ENCODE results near the gene TULP1.
"Not testable (repeated sequence)": the region's sequence is repeated elsewhere in the genome, so short reads cannot be mapped to it uniquely, and the experiment has no call there.

TULP1 gene

GRCh38 chr6:35518566-35519312, 6.0 kb upstream of the TULP1 start:
- Histone ChIP-seq H3K27me3 (ENCODE audit: control insufficient read depth, insufficient read depth, low read length) (no peaks in the 10 kb centered on the region), H3K36me3 (ENCODE audit: control insufficient read depth, insufficient read depth, low read length) (no peaks in the 10 kb centered on the region), H3K4me1 (ENCODE audit: control insufficient read depth, insufficient read depth, low read length) (peaks cover 11% of the 10 kb centered on the region), H3K4me3 (ENCODE audit: low read depth, low read length) (no peak overlapping the region), H3K9me3 (ENCODE audit: control insufficient read depth, insufficient read depth, low read length) (no peaks in the 10 kb centered on the region), H3K9ac (ENCODE audit: low read depth, low read length) (no peak overlapping the region)

- not testable (repeated sequence) for H3K9me3 ChIP-seq (ENCODE audit: control insufficient read depth, insufficient read depth, low read length); H3K4me3 ChIP-seq (ENCODE audit: low read depth, low read length); H3K9ac ChIP-seq (ENCODE audit: low read depth, low read length); H3K36me3 ChIP-seq (ENCODE audit: control insufficient read depth, insufficient read depth, low read length); H3K27me3 ChIP-seq (ENCODE audit: control insufficient read depth, insufficient read depth, low read length)
- H3K4me1 ChIP-seq (ENCODE audit: control insufficient read depth, insufficient read depth, low read length), result peaks cover 11% of the 10 kb centered on the region
Measured at GRCh38 chr6:35517978-35518377, 5.3 kb upstream of the TULP1 start.

- H3K9me3 ChIP-seq (ENCODE audit: control insufficient read depth, insufficient read depth, low read length), result no peaks in the 10 kb centered on the region
- no peak overlapping the region for H3K4me3 ChIP-seq (ENCODE audit: low read depth, low read length)
- H3K27me3 ChIP-seq (ENCODE audit: control insufficient read depth, insufficient read depth, low read length), result no peaks in the 10 kb centered on the region
- no peak overlapping the region for H3K9ac ChIP-seq (ENCODE audit: low read depth, low read length)
- H3K36me3 ChIP-seq (ENCODE audit: control insufficient read depth, insufficient read depth, low read length), result no peaks in the 10 kb centered on the region
- H3K4me1 ChIP-seq (ENCODE audit: control insufficient read depth, insufficient read depth, low read length), result peaks cover 7% of the 10 kb centered on the region
Measured at GRCh38 chr6:35516712-35517111, 4.0 kb upstream of the TULP1 start.

DNA sequence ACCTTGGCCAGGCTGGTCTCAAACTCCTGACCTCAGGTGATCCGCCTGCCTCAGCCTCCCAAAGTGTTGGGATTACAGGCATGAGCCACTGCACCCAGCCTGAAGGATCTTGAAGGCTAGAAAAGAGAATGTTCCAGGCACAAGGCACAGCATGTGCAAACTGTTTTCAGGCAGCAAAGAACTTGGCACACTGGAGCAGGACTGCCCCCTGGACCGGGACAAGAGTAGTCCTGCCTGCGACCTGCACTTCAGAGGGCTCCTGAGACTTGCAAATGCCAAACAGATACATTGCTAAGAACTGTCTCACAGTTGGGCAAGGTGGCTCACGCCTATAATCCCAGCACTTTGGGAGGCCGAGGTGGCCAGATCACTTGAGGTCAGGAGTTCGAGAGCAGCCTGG, 3.2 kb upstream of the TULP1 start:
- H3K36me3 ChIP-seq (ENCODE audit: control insufficient read depth, insufficient read depth, low read length); H3K4me3 ChIP-seq (ENCODE audit: low read depth, low read length); H3K9ac ChIP-seq (ENCODE audit: low read depth, low read length); H3K9me3 ChIP-seq (ENCODE audit: control insufficient read depth, insufficient read depth, low read length); H3K27me3 ChIP-seq (ENCODE audit: control insufficient read depth, insufficient read depth, low read length): not testable (repeated sequence)
- peaks cover 11% of the 10 kb centered on the region for H3K4me1 ChIP-seq (ENCODE audit: control insufficient read depth, insufficient read depth, low read length)

DNA sequence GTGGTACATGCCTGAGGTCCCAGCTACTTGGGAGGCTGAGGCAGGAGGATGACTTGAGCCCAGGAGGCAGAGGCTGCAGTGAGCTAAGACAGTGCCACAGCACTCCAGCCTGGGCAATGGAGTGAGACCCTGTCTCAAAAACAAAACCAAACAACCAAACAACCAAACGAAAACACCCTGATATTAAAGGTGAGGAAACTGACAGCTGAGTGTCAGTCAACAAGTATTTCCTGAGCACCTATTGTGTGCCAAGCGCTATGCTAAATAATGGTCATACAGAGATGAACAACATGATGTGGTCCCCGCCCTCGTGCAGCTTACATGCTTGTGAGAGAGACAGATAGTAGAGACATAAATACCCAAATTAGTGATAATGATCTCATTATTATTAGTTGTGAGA, 1.9 kb upstream of the TULP1 start:
- Histone ChIP-seq H3K9ac (ENCODE audit: low read depth, low read length) (no peak overlapping the region), H3K9me3 (ENCODE audit: control insufficient read depth, insufficient read depth, low read length) (no peaks in the 10 kb centered on the region), H3K4me1 (ENCODE audit: control insufficient read depth, insufficient read depth, low read length) (peaks cover 10% of the 10 kb centered on the region), H3K27me3 (ENCODE audit: control insufficient read depth, insufficient read depth, low read length) (peaks cover 4% of the 10 kb centered on the region), H3K36me3 (ENCODE audit: control insufficient read depth, insufficient read depth, low read length) (no peaks in the 10 kb centered on the region), H3K4me3 (ENCODE audit: low read depth, low read length) (no peak overlapping the region)

- Histone ChIP-seq H3K4me3 (ENCODE audit: low read depth, low read length) (peak overlapping the region; percentile 45), H3K9me3 (ENCODE audit: control insufficient read depth, insufficient read depth, low read length) (no peaks in the 10 kb centered on the region), H3K36me3 (ENCODE audit: control insufficient read depth, insufficient read depth, low read length) (no peaks in the 10 kb centered on the region), H3K9ac (ENCODE audit: low read depth, low read length) (no peak overlapping the region), H3K27me3 (ENCODE audit: control insufficient read depth, insufficient read depth, low read length) (peaks cover 4% of the 10 kb centered on the region), H3K4me1 (ENCODE audit: control insufficient read depth, insufficient read depth, low read length) (peaks cover 17% of the 10 kb centered on the region)
Measured at GRCh38 chr6:35512006-35512405, 690 bp downstream of the TULP1 start.

GRCh38 chr6:35511562-35511941, 1.1 kb downstream of the TULP1 start:
- Histone ChIP-seq H3K36me3 (ENCODE audit: control insufficient read depth, insufficient read depth, low read length) (no peaks in the 10 kb centered on the region), H3K4me3 (ENCODE audit: low read depth, low read length) (peak overlapping the region; percentile 46), H3K27me3 (ENCODE audit: control insufficient read depth, insufficient read depth, low read length) (peaks cover 4% of the 10 kb centered on the region), H3K4me1 (ENCODE audit: control insufficient read depth, insufficient read depth, low read length) (peaks cover 19% of the 10 kb centered on the region), H3K9ac (ENCODE audit: low read depth, low read length) (peak overlapping the region; percentile 79), H3K9me3 (ENCODE audit: control insufficient read depth, insufficient read depth, low read length) (no peaks in the 10 kb centered on the region)

- Histone ChIP-seq H3K9ac (ENCODE audit: low read depth, low read length) (no peak overlapping the region), H3K27me3 (ENCODE audit: control insufficient read depth, insufficient read depth, low read length) (peaks cover 6% of the 10 kb centered on the region), H3K9me3 (ENCODE audit: control insufficient read depth, insufficient read depth, low read length) (no peaks in the 10 kb centered on the region), H3K4me1 (ENCODE audit: control insufficient read depth, insufficient read depth, low read length) (peaks cover 19% of the 10 kb centered on the region), H3K4me3 (ENCODE audit: low read depth, low read length) (peak overlapping the region; percentile 46), H3K36me3 (ENCODE audit: control insufficient read depth, insufficient read depth, low read length) (no peaks in the 10 kb centered on the region)
Measured at GRCh38 chr6:35510916-35511561, 1.7 kb downstream of the TULP1 start.

DNA sequence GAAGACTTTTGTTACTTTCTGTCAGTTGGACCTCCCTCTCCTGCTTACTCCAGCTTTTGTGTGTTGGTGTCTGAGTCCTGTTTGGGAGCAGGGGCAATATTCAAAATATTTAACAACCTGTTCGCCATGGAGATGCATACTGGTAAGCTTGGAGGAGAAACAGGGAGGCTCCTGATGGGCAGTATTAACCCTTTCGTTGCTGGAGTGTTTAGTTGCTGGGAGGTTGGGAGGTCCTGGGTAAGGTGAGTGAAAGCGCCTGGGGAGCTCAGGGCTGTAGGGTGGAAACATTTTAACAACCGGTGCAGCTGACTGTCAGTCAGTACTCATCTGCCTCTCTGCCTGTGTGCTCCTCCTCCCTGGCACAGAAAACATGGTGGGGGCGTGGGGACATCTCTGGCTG, 4.2 kb downstream of the TULP1 start:
- Histone ChIP-seq H3K4me1 (ENCODE audit: control insufficient read depth, insufficient read depth, low read length) (peaks cover 19% of the 10 kb centered on the region), H3K9ac (ENCODE audit: low read depth, low read length) (no peak overlapping the region), H3K9me3 (ENCODE audit: control insufficient read depth, insufficient read depth, low read length) (no peaks in the 10 kb centered on the region), H3K36me3 (ENCODE audit: control insufficient read depth, insufficient read depth, low read length) (no peaks in the 10 kb centered on the region), H3K4me3 (ENCODE audit: low read depth, low read length) (no peak overlapping the region), H3K27me3 (ENCODE audit: control insufficient read depth, insufficient read depth, low read length) (peaks cover 6% of the 10 kb centered on the region)

GRCh38 chr6:35508027-35508426, 4.7 kb downstream of the TULP1 start:
- Histone ChIP-seq H3K27me3 (ENCODE audit: control insufficient read depth, insufficient read depth, low read length) (peaks cover 6% of the 10 kb centered on the region), H3K4me1 (ENCODE audit: control insufficient read depth, insufficient read depth, low read length) (peaks cover 19% of the 10 kb centered on the region)

GRCh38 chr6:35507221-35507620, 5.5 kb downstream of the TULP1 start:
- Histone ChIP-seq H3K4me3 (ENCODE audit: low read depth, low read length) (no peak overlapping the region), H3K9ac (ENCODE audit: low read depth, low read length) (no peak overlapping the region), H3K27me3 (ENCODE audit: control insufficient read depth, insufficient read depth, low read length) (peaks cover 6% of the 10 kb centered on the region), H3K9me3 (ENCODE audit: control insufficient read depth, insufficient read depth, low read length) (no peaks in the 10 kb centered on the region), H3K4me1 (ENCODE audit: control insufficient read depth, insufficient read depth, low read length) (peaks cover 19% of the 10 kb centered on the region), H3K36me3 (ENCODE audit: control insufficient read depth, insufficient read depth, low read length) (no peaks in the 10 kb centered on the region)

More at GRCh38 chr6:35508027-35508426, 4.7 kb downstream of the TULP1 start:
- H3K9me3 ChIP-seq (ENCODE audit: control insufficient read depth, insufficient read depth, low read length), result no peaks in the 10 kb centered on the region
- no peak overlapping the region for H3K9ac ChIP-seq (ENCODE audit: low read depth, low read length)
- H3K36me3 ChIP-seq (ENCODE audit: control insufficient read depth, insufficient read depth, low read length), result no peaks in the 10 kb centered on the region
- H3K4me3 ChIP-seq (ENCODE audit: low read depth, low read length), result no peak overlapping the region

- Histone ChIP-seq H3K9ac (ENCODE audit: low read depth, low read length) (no peak overlapping the region), H3K27me3 (ENCODE audit: control insufficient read depth, insufficient read depth, low read length) (peaks cover 6% of the 10 kb centered on the region), H3K36me3 (ENCODE audit: control insufficient read depth, insufficient read depth, low read length) (no peaks in the 10 kb centered on the region), H3K9me3 (ENCODE audit: control insufficient read depth, insufficient read depth, low read length) (no peaks in the 10 kb centered on the region), H3K4me3 (ENCODE audit: low read depth, low read length) (no peak overlapping the region), H3K4me1 (ENCODE audit: control insufficient read depth, insufficient read depth, low read length) (peaks cover 19% of the 10 kb centered on the region)
Measured at GRCh38 chr6:35506536-35506935, 6.2 kb downstream of the TULP1 start.

Data from iPS-15b (cell line).